ENCODE data around the gene MAD1L1.
"Not testable (repeated sequence)": the region's sequence is repeated elsewhere in the genome, so short reads cannot be mapped to it uniquely, and the experiment has no call there.

Gene MAD1L1

DNA sequence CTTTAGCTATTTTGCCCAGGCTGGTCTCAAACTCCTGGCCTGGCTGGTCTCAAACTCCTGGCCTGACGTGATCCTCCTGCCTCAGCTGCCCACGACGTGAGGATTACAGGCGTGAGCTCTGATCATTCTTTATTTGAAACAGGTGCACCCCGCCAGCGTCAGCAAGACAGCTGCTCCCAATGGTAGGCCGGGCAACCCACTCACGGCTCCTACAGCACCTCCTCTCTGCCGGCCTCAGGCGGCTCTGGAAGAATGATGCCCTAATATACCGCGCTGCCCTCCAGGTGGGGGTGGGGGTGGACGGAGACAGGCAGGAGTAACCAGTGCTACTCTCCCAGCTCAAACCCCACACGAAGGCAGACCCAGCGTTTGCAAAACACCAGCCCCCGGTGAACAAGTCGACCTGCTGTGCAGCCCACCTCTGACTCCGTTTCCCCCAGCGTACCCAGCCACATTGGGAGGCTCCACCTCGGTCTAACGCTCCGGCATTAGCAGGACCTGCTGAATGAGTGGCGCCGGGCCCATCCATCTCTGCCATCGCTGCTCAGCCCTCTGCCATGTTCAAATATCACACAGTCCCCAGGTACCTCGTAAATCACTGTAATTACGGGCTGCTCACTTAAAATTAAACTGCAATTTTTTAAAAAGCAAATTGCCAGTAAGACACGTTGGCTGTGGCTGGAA, 414.0 kb downstream of the MAD1L1 start:
- DNase-seq = no peak

DNA sequence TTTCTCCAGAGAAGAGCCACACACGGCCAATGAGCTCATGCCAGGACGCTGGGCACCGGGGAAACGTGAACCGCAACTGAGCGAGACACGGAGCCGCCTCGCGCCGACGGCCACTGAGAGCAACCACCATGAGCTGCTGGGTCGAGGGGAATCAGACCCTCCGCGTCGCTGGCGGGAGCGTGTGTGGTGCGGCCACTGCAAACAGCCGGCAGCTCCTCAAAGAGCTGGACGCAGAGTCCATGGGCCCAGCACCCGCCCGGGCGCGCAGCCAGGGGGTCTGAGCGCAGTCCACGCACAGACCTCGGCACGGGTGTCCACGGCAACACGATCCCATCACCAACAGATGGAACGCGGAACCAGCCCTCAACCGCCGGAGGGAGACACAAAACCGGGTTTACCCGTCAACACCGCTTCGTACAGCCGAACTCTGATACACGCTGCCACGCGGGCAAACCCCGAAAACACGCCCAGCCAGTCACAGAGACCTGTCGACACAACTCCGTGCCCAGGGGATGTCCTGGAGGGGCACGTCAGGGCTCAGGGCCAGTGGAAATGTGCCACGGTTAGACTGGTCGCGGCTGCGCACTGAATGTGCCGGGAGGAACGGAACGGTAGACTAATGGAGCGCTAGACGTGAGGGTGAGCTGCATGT, 415.6 kb downstream of the MAD1L1 start:
- no peak for DNase-seq

DNA sequence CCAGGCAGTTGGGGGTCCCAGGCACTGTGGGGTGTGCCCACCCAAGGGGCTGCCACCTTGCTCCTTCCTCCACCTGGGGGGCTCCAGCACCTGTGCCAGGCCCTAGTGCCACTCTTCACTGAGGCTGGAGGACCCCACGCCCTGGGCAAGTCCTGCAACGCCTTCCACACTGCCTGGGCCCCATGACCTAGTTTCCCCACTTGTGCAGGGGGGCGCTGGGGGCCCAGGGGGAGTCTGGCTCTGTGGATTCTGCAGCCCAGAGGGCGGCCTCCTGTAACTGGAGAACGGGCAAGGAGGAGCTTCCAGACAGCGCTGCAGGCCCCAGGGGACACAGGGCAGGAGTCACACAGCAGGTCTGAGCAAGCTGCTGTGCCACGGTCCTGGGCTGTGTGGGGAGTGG, 416.3 kb downstream of the MAD1L1 start:
- DNase-seq = not testable (repeated sequence)

DNA sequence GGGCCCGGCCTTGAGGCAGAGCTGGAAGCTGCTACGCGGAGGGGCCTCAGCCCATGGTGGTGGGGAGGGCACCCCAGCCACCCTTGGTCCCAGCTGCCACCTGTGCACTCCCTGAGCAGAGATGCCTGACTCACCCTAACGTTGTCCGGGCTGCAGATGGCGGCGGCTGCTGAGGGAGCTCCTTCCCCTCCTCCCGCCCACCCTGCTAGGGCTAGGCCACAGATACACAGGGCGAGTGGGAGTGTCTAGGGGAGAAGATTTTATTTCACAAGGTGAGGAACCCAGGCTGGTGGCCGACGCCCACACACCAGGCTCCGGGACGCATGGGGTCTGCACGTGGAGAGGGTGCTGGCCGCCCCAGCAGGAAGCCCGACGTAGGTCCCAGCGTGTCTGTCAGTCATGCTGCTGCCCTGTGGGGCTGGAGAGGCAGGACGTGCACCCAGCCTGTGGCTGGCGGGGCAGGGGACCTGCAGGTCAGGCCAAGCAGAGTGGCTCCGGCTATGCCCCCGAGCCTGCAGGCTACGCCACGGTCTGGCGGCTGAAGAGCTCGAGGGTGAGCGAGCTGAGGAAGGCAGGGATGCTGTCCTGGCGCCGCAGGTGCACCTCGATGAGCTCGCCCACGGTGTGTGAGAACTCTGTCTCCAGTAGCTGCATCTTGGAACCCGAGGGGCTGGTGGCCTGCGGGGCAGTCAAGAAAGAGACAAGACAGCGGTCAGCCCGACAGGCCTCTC, 417.0 kb downstream of the MAD1L1 start:
- DNase-seq = not testable (repeated sequence)

DNA sequence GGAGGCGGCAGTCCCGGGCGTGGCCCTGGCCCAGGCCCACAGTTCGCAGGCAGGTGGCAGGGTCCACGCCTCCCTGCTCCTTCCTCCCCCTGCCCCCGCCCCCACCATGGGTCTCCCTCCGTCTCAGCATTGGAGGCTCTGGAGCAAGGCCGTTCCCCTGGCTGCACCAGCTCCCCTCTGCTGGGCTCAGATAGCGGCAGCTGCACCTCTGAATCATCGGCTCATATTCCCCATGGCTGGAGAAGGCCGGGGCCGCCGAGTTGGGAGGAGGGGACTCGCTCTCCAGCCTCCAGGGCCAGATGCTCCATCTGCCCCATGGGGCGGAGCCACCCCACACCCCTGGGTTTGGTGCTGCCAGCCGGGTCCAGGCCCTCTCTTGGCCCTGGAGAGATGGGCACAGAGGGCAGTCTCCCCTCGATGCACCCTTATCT, 417.7 kb downstream of the MAD1L1 start:
- DNase-seq = no peak

DNA sequence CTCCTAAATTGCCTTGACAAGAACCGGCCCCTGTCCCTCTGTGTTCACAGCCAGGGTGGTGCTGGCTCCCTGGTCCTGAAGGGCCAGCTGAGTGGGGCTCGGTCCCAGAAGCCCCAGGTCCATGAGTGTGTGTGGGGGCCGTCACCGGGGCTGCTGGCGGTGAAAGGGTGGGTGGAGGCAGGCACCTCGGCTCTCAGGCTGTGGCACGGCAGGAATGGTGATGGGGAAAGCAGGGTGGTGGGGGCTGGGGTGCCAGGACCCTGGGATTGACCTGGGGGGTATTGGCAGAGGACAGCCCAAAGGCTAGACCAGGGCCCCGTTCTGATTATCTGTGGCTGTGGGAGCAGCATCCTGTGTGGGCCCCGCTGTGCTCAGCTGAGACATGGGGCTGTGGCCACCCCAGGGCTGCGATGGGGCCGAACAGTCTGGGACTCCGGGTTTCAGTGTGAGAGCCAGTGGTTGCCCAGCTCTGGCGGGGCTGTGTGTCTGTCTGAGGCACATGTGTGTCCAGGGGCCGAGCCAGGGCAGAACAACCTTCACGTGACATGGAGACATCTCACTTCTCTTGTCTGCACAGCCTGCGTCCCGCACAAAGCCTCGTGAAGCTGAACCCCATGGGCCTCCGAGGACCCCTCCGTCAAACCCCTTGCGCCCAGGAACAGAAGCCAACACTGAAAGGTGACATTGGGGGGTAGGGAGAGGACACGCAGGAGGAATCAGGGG, 418.5 kb downstream of the MAD1L1 start:
- DNase-seq = no peak

DNA sequence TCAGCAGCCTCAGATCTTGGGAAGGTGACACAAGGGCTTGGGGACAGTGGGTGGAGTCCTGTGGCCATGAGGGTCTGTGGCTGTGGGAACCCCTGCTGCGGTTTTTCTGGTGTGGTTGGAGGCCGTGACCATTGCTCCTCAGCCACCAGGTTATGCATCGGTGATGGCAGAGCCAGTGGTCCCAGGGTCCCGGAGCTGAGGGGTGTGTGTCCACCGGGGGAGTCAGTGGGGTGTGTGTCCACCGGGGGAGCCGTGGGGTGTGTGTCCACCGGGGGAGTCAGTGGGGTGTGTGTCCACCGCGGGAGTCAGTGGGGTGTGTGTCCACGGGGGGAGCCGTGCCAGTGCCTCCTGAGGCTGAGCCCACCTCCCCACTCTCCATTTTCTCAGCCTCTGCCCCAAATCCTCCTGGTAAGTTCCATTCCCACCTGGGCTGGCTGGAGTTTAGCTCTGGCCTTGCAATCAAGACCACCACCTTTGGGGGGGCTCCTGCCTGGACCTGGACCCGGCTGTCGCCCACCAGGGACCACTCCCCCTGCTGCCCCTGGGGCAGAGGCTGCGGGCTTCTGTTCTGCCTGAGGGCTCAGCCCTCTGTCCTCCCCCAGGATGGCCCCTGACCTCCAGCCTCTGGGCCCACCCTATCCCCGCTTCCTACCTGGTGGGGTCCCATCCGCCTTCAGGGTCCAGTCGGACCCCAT, 419.2 kb downstream of the MAD1L1 start:
- no peak for DNase-seq

DNA sequence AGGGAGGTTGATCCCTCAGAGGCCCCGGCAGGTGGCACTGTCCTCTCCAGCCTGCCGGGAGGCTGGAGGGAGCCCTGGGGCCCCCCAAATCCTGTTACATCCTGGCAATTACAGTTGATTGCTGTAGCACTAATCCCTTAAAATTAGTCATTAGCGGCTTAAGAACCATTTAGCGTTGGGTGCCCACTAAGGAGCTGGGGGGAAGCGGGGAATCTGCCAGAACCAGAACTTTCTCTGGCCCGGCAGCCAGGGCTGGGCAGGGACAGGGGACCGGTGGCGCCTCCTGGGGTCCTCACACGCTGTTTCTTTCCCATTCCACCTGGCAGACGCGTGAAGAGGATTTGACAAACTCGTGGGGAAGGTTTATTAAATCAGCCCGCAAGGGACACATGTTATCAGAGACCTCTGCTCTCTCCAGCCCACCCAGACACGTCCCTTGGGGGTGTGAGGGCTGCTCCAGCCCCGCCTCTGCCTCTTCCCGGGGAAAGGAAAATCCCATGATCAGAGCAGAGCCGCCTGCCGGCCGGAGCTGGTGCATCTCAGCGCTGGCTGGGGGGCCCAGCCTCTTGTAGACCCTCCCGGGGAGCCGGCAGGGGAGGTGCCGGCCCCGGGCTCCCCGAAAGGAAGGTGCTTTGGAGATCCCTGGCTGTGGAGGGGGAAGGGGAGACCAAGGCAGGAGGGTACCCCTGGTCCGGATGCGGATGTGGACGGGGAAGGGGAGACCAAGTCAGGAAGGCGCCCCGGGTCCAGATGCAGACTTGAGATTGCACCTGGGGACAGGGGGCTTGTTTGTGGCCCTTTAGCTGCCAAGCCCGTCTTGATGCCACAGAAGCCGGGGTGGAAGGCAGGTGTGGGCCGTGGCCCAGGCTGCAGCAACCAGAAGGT, 420.0 kb downstream of the MAD1L1 start:
- DNase-seq = no peak

DNA sequence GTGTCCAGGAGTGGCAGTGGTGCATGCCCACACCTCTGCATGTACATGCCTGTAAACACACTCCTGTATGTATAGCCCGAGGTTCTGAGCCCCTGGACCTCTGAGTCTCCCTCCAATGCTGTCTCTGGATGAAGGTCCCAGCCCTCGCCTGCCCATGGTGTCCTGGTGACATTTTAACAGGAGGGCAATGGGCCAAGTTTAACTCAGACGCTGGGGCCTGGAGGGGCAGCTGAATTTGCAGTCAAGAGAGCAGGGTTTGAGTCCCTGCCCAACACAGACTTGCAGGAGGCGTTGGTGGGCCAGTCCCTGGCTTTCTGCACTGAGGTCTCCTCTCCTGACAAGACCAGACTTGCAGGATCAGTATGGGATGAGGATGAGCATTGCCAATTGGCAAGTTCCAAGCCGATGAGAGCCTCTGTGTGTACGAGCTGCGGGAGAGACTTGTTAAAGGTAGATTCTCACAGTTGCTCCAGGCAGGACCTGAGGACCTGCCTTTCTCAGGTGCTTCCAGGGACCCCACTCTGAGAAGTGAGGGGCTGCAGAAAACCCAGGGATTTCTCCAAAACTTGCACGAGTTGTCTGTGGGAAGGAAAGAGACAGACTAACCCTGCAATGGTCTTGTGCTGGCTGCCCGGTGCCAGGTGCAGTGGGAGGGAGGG, 420.8 kb downstream of the MAD1L1 start:
- peak; percentile 14 for DNase-seq

DNA sequence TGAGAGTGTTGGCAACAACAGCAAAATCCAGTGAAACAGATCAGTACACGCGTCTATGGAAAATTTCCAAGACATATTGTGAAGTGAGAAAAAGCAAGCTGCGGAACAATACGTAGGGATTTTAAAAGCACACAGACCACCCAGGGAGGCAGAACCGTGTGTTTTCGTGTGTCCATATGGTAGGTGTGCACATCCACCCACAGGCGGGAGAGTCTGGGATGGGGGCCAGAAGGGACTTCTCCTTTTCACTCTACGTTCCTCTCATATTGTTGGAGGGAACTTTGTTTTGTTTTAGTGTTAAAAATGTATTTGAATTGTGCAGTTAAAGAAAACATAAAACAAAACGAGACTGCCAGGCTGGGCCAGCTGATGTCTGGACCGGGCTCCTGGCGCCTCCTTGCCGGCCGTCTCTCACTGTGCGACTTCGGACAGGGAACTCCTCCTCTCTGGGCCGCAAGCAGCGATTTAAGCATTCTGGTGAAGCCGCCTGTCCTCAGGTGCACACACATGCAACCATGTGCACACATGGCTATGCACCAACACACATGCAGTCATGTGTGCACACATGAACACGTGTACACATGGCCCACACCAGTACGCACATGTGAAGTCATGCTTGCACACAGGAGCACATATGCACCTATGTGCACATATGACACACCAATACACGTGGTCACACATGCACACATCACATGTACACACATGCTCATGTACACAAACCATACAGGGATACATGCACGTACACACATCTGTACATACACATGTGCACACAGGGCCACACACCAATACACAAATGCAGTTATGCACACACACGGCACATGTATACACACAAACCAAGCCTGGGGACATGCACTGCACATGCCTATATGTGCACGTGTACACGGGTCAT, 421.5 kb downstream of the MAD1L1 start:
- DNase-seq = peak; percentile 58

DNA sequence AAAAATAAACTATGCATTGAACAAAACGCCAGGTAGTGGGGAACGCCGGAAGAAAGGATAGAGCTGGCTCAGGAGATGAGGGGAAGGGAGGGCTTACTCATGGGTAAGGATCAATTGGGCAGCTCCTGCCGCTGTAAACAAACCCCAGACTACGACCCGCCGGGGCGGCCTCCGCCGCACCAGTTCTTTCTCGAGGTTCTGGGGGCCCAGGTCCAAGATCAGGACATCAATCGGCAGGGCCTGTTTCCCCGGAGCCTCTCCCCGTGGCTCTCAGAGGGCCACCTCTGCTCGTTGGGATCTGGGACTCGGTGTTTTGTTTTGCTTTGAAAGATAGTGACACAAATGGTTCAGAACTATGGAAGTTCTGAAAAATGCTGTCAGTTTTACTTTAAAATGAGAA, 422.2 kb downstream of the MAD1L1 start:
- no peak for DNase-seq

DNA sequence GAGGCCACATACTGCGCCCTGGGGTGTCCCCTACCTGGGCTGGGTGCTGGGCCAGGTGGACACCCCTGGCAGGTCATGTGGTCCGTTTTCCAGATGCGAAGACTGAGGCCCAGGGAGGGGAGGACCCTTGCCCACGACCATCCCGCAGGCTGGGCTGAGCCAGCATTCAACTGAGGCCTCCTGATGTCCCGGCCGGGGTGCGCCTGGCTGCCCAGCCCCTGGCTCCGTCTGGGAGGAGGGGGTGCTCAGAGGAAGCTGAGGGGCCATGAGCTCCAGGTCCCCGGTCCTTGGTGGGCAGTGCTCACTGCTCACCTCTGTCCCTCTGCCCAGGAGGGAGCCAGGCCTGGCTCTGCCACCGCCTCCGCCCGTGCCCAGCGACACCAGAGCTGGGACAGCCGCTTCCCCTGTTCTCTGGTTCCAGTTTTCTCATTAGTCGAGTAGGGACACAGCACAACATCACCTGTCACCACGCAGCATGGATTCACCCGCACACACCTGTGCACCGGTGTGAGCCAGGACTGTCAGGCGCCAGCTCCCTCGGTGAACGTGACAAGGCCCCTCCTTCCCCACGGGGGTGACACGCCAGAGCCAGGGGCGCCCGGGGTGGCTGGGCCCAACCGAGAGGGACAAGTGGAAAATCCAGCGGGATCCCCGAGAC, 423.0 kb downstream of the MAD1L1 start:
- DNase-seq = no peak

DNA sequence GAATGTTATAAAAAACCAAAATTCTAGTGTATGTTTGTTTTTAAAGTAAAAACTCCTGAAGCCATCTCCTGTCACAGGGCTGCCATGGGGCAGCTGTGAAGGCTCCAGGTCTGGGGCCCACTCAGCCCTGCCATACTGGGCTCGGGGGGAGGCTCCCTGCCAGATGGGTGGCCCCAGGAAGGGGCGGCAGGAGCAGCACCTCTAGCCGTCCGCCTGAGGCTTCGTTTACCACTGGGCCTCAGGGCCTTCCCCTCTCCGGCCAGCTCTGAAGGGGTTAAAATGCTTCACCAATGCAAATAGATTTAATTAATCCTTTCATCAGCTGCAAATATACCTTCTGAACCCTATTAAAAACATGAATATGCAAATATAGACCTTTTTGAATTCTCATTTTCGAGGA, 423.7 kb downstream of the MAD1L1 start:
- DNase-seq = no peak

DNA sequence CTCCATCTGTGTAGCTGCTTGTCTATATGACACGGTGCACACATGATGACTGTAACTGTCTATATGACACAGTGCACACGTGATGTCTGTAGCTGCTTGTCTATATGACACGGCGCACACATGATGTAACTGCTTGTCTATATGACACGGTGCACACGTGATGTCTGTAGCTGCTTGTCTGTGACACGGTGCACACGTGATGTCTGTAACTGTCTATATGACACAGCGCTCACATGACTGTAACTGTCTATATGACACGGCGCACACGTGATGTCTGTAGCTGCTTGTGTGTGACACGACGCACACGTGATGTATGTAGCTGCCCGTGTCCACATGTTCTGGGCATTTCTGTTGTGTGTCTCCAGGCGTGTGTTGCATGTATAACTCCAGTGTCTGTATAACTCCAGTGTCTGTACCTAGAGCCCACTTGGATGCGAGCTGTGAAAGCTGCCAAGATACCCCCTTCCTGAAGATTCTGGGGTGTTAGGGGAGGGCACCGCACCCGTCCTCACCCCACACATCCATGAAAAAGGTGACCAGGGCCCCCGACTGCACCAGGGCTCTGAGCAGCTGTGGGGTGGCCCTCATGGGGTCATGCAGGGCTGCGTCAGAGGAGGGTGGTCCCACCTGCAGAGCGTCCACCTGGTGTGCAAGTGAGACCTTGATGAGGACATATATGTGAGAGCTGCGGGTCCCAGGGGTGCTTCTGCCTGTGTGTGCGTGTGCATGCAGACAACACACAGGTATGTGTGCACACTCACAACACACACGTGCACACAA, 424.7 kb downstream of the MAD1L1 start:
- no peak for DNase-seq

DNA sequence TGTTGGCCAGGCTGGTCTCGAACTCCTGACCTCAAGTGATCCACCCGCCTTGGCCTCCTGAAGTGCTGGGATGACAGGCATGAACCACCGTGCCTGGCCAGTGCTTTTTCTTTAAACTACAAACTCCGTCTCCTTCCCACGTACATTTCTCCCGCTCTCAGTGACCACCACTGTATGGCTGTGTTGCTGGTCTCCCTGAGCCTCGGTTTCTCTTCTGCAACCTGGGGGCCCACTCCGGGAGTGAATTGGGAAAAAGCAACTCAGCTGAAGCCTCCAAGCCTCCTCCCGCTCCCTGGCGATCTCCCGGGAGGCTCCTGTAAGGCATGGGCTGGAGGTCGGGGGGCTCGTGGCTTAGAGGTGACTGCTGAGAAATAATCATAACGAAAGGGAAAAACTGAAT, 426.4 kb downstream of the MAD1L1 start:
- DNase-seq = no peak

DNA sequence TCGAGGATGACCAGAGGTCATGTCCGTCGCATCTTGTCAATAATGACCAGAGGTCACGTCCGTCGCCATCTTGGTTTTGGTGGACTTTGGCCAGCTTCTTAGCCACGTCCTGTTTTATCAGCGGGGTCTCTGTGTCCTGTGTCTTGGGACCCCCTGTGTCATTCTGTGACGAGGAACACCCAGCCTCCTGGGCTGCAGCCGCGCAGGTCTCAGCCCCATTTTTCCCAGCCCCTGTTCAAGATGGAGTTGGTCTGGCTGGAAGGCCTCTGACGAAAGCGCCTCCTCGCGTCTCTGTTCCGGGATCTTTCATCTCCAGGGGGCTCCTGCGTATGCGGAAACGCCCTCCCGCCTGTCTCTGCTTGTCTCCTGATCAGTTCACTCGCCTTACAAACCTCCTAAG, 428.4 kb downstream of the MAD1L1 start:
- no peak for DNase-seq

DNA sequence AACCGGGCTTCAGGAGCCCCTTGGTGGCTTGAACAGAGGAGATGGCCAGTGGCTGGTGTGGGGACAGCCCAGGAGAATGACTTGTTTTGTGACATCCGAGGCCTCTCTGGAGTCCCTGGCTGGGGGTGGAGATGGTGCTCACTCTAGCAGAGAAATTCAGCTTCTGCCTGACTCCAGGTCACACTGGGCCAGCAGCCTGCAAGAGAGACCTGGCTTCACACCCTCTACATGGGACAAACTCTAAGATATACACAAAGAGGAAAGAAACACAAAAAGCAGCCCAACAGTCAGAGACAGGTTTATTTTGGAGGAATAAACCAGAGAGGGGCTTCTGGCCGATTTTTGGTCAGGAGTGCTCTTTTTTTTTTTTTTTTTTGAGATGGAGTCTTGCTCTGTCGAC, 429.8 kb downstream of the MAD1L1 start:
- DNase-seq = no peak

DNA sequence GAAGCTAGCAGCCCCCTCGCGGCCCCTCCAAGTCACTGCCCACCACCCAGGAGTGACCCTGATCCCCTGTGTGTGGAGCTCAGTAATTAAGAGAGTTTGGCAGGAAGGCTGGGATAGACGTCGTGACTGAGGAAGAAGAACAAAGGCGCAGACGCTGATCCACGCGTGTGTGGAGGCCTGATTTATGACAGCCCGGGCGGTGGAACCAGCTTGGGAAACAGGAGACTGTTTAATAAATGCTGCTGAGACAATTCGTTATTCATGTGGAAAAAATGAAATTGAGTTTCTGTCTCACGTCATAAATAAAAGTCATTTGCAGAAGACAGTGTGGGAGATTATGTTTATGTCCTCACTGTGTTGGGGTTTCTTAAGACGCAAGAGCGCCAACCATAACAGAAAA, 431.8 kb downstream of the MAD1L1 start:
- no peak for DNase-seq

DNA sequence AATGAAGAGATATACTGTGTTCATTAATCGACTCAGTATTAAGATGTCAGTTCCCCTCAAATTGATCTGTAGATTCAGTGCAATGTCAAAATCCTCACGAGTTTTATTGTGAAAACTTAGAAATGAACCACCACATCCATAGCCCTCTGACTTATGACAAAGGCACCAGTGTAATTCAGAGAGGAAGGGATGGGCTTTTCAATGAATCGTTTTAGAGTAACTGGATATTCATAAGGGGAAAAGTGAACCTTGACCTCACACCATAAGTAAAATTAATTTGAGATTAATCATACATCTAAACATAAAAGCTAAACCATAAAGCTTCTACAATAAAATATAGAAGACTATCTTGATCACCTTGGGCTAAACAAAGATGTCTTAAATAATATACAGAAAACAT, 434.6 kb downstream of the MAD1L1 start:
- no peak for DNase-seq
